Renal cortical epithelial cell (primary cell): ENCODE results near the gene CUEDC1. TPM values are rescaled to one million over a fixed set of nuclear protein-coding genes. Genes with fewer than 3 reads are reported as not detected.

ENCODE experiments used
- DNase-seq: peaks from one replicate; pipeline ENCODE4 v3.0.0-alpha.2; 2011; ENCODE audit warnings: low read depth
- total RNA-seq: library from RNA; depleted of rRNA; stranded (reverse); fragments of >200 nt; gene quantifications from 2 replicates; pipeline ENCODE4 v1.2.3, GENCODE V29; 2014

Gene CUEDC1
- total RNA-seq, 1 donor from 2014 or later = 20.1 TPM

DNA sequence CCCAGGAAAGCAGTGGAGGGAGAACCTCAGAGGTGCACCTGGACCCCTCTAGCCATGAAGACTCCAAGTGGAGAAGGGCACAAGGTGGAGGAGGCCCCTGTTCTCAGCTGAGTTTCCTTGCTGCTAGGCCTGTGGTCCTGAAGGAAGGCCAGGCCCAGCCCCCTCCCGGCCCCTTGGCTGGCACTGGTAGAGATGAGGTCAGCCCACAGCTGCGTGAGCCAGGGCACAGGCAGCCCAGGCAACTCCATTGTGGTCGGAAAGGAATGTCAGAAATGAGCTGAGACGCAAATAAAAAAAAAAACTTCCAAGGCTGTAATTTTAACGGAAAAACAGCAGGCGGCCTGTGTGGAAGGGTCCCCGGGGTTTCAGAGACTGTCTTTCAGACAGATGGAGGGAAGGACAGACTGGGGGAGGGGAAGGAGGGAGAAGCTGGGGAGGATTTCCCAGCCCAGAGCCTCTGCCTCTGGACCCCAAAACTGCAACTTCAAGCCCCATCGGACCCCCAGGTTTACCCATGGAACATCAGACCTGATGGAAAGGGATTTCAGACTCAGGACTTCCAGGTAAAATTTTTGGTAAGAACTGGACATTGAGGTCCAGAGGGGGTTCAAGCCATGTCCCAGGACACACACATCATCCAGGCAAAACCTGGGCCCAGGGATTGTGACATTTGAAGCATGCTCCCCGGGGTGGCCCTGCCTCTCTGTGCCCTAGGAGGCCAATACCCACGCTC lies 79.8 kb downstream of the CUEDC1 start:
- peak; percentile 95 for DNase-seq

DNA sequence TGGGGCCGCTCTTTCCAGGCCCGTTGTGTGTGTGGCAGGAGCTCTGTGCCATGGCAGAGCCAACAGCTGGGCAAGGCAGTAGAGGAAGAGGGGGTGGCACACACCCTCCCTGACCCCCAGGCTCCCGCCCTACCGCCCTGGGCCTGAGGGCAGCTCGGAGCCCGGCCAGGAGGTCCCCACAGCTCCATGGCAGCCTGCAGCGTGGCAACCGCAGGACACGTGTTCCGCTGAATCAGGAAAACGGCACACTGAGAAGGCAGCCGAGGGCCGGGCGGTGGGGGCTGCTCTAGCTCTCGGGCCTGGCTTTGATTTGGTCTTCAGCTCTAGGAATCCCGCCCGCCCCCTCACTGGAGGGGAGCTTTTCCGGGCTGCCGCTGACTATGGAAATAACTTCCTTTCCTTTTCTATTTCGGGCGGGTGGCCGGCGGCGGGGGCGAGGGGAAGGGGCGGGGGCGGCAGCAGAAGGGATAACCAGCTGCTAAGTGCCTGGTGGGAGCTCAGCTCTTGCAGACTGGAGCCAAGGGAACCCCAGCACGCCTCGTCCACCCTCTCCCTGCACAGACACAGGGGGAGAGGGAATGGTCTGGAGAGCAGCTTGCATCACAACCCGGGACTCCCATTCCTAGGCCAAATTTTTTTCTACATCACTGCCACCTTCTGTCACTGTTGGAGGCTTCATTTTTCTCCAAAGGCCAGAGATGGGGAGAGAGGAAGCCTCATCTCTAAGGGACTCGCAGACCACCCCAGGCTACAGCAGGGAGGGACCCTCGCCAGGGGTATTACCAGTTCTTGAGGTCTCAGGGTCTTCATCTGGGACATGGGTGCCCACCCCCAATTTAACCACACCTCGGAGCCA lies 80.5 kb downstream of the CUEDC1 start:
- peak; percentile 78 for DNase-seq

DNA sequence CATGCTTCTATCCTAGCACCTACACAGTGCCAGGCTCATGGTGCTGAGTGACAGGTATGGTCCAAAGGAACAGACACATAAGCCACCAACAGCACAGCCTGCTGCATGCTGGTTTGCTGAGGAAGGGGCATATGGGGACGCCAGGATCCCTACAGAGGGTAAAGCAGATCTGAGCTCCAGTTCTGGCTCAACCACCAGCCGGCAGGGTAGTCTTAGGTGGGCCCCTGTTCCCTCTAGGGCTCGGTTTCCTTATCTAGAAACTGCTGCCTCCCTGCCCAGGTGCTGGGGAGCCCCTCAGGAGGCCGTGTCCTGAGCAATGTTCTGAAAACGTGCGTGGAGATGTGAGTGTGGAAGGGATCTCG lies 81.2 kb downstream of the CUEDC1 start:
- DNase-seq = no peak

DNA sequence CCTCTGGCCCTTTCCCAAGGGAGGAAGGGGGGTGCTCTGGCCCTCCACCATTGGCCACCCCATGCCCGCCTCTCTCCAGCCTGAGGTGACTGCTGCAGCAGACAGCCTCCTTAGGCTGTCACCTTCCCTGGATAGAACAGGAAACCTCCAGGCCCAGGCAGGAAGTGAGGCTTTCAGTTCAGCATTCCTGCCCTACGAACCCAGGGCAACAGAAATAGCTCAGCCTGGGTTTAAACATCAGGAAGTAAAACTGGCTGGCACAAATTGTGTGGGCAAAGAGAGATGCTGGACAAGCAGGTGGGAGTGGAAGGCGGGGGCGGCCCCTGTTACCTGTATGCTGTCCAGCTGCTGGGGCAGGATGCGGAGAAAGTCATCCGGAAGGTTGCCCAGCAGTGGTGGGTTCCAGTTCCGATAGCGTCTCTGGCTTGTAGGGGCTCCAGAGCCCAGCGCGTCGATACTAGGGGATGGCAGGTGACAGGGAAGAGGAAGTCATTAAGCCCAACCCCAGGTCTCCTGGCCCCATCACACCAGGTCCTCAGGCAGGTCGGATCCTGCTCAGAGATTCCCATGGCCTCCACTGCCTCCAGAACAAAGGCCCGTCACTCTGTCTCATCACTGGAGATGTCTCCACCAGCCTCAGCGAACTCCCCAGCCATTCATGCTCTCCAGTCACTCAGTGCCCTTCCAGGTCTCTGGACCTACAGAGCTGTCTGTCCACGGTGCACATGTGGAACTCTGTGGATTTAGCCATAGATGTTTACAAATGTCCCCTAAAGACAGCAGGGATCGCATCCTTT lies 81.8 kb downstream of the CUEDC1 start:
- no peak for DNase-seq

DNA sequence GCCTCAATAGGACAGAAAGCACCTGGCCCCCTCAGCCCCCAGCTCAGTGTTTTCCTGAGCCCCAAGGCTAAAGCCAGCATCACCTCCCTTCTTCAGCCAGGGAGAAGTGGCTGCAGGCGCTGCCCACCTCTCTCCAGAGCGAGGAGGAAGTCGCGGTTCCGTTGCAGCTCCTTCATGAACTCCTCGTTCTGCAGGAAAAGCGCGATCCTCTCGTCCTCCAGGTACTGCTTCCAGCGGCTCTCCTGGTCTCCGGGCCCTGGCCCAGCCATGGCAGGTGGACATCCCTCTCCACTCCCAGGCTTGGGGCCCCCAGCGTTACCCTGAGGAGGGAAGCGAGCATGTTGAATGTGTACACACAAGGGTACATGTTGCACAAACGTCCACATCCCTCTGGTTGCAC lies 82.7 kb downstream of the CUEDC1 start:
- DNase-seq = no peak

DNA sequence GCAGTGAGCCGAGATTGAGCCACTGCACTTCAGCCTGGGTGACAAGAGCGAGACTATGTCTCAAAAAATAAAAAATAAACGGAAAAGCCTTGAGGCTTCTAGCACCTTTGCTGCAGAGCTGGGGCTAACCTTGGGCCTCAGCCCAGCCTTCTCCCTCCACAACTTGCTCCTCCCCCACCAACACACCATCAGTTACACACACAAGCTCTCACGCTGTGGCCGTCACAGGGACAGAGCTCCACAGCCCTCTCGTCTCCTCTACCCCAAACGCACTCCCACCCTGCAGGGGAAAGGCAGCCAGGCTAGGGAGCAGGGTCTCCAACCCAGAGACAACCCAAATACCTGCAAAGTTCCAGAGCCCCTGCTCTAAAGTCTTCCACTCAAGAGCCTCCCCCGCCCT lies 83.3 kb downstream of the CUEDC1 start:
- DNase-seq = no peak

DNA sequence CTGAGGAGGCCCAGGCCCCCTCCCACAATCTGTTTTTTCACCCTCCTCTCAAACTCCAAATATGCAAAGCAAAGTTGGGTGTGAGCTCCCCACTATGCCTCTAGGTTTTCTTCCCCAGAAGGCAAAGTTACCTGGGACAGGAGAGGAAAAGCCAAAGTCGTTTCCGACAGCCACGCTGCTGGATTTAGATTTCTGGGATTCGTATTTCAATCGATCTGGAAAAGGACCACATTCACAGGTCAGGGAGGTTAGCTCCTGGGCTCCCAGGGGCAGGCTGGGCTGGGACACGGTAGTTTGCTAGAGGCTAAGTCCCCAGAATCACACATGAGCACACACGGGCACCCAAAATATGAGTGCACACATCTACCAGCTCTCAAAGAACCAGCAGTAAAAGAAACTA lies 84.1 kb downstream of the CUEDC1 start:
- DNase-seq = no peak

DNA sequence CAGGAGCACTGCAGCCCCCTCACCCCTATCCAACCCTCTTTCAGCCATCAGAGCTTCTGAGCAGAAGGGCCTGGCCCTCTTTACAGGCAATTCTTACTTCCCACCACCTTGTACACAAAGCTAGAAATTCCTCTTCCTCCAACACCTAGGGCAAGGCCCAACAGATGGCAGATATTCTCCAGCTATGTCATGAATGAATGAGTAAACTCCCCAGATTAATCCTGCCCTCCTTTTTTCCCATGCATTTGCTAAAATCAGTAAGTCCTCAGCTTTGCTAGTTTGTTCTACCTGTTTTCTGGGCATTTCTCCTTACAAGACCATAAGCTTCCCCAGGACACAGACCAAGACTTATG lies 85.0 kb downstream of the CUEDC1 start:
- no peak for DNase-seq

DNA sequence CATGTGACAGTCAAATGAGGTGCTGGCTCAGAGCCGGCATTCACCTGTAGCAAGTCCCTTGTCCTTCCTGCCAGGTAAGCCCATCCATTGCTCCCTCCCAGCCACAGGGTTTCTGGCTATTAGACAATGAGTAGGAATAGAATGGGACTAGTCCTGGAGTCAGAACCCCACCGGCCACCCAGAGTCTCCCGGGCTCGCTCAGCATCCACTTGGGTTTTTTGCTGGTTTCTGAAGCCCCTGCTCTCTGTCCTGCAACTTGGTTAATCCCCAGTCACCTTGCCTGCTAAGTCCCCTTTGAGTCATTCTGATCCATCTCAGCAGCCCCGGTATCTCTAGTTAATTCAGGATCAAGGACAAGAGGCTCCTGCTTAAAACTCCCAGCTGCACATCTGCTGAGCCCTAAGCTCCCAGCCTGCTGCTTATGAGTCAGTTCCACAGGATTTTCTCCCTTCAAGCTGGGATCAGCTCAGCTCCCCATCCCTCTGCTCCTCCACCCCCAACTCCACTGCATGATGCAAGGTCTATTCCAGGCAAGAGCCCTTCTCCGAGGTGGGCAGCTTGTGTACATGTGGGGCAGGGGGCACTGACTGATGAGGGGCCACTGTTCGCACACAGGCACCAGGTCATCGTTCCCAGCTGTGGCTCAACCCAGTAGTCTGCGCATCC lies 85.5 kb downstream of the CUEDC1 start:
- DNase-seq = peak; percentile 51

DNA sequence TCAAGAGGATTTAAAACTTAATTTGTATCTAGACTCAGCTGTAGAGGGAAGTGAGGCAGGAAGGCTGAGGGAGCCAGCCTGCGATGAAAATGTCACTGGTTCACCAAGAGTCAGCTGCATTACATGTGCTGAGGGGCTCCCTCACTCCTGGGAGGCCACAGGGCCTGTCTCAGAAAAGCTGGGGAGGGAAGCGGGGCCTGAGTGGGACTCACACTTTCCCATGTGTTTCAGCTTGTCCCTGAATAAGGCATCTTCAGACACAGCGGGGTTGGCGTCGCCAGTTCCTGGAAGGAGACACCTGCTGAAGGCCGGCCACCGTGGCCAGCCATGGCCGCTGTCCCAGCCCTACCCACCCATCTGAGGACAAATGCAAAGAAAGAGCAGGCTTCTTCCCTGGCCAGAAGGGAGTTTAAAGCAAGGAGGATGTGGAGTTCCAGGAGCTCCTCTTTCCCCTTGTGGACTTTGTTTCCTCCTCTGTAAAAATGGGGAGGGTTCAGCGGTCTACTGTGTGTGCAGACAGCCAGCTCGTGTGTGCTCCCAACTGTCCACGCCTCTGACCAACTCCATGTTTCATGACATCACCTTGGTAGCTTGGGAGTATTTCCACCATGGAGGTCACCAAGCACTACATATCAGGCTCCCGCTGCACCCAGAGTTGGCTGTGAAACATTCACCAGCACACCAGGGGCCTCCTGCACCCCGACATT lies 86.1 kb downstream of the CUEDC1 start:
- no peak for DNase-seq

DNA sequence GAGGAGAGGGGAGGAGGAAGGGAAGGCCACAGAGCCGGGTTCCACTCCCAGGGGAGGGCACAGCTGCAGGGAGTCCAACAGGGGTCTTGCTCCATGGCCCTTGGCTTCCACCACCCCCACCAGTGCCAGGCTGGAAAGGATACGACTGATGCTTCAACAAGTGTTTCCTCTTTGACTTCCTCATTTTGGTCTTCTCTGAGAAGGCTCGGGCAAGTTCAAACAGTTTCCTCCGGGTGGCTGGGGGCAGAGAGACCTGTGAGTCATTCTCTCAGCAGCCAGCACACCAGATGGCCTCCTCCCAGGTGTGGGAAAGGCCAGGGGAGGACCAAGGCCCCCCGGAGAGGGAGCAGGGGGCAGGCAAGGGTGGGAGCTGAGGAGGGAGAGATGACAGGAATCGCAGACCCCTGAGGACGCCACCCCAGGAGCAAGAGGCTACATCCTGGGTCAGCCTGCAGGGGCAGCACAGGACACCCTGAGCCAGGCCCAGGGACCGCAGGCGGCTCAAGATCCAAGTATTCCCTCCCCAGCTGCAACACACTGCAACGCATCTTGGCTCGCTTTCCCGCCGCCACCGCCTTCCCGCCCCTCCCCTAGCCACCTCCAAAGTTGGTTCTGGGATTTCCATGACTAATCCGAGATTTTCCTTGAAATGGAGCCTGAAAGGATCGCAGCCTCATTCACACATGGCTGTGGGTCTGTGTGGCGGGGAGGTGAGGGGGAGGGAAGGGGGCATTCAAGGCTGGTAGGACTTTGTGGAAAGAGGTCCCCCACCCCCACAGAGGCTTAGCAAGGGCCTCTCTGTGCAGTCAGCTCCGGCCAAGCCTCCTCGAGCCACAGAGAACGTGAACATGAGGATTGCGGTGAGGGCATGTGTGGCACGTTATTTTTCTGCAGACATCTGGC lies 87.0 kb downstream of the CUEDC1 start:
- DNase-seq = peak; percentile 75

DNA sequence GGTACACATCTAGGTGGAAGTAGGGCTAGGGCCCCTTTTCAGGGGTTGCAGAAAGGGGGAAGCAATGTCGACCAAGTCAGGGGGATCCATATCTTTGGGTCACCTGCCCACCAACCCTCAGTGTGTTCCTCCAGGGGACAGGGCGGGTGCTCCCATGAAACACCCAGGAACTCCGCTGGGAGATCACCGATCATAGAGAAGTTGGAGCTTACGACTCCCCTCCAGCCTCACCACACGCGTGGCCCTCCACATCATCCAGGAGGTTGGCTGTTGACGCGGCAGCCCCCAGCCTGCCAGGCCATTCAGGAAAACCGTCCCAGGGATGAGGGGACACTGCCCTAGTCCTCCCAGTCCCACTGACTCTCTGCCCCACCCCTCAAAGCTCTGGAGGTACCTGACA lies 88.1 kb downstream of the CUEDC1 start:
- no peak for DNase-seq

DNA sequence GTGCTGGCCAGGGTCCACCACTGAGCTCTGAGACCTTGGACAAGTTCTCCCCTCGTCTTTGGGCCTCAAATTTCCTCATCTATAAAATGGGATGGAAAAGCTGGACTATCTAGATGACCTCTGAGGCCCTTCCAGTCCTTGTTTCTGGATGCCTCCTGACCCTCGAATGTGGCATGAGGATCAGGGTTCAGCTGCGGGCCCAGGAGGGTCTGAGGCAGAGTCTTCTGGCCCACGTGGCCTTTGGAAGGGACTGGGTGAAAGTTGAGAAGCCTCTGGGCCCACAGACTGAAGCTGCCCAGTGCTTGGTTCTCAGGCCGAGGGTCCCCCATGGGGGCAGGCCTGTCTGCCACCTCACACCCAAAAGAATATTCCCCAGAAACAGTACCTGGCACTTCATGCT lies 88.5 kb downstream of the CUEDC1 start:
- DNase-seq = no peak

DNA sequence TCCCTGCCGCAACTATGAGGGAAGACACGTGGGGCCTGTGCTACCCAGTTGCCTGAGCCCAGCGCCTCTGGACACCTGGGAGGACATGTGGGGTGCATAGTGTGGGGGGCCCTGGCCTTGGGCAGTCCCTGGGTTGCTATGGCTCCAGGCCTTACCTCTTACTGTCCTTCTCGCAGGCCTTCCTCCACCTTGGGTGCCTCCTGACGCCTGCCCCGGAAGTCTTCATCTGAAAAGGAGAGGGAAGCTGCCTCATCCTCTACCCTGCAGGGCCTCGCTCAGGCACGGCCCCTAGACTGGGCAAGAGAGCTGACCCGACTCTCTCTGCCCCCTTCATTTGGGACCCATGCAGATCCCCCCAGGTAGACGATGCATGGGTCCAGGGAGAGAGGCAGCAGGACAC lies 88.9 kb downstream of the CUEDC1 start:
- DNase-seq = no peak

DNA sequence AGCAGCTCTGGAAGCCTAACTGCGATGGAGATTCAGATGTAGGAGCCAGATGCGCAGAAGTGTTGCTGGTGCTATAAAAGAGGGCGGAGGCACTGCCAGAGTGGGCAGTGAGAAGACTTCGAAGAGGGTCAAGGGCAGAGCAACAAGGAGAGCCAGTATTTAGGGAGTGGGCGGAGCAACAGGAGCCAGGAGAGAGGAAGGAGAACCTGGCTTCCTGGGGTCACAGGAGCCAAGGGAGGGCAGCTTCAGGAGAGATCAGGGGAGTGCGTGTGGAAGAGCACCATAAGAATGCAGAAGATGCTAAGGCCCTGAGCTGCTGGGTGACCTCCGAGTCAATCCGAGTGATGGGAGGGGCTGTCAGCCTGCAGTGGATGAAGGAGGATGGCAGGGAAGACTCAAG lies 90.9 kb downstream of the CUEDC1 start:
- no peak for DNase-seq

DNA sequence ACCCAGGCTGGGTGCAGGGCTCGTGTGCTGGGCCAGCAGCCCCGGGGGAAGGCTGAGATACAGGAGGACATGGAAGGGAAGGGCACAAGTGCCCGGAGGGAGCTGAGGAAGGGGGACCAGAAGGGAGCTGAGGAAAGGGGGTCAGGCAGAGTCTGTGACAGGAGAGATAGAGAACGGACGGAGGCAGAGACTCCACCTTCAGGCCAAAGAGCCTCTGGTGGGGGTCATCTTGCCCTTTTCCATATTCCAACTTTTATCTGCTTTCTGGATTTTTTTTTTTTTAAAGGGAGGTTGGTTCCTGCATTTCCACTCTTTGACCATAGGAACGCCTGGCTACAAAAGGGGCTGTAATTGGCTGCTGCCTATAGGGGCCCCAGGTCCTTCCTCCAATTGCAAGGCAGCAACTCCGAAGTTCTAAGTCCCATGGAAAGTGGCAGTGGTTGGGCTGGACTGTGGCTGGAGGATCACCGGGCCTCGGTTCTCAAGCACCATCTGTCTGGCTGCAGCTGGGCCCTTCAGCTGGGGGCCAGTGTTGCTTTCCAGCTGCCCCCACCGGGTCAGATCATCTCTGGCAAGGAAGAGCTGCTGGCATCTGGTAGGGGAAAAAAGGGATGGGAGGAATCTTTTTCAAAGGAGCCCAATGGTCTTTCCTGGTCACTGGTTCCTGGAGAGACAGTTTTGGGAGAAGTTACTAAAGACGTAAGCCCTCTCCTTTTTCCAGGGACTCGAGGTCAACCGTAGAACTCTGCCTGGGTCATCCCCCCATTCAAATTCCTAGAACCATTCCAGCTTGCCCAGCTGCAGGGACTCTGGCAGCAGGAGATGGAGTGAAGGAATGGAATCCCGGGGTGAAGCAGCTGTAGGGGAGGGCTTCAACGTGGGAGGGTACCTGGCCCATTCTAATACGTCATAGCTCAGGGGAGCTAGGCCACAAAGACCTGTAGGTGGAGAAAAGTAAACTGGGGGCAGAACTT lies 92.2 kb downstream of the CUEDC1 start:
- no peak for DNase-seq

DNA sequence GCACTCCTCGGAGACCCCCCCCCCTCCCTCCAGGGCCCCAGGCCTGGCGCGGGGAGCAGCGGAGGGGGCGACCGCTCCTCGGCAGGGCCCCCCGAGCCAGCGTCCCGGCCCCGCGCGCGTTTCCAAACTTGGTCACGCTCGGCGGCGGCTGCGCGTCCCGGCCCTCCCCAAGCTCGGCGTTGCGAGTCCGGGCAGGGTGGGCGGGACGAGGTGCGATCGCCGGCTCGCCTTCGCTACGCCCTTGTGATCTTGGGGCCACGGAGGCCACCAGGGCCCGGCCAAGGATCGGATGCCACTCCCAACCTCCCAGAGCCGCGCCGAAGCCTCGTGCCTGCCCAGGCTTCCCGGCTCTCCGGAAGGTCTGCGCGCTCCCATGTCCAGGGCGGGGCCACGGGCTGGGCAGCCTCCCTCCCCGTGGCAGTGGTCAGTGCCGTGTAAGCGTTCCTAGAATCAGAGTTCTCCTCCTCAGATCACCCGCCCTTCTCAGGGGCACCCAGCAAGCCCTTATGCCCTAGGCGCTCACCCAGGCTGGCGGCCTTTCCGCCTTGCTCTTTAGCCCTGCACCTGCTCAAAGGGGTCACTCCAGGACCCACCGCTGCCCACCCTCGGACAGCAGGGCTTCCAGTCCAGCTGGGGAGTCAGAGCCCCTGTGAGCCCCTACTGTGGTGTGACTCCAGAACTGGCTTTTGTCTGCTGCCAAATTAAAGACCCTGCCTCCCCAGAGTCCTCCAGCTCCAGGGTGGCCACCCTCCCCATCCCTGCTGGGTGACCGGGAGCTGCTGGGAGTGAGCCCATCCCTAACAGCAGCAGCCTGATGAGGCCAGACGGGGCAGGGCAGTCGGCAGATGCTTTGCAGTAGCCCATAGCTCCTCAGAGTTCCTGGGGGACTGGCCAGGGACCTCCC lies 93.2 kb downstream of the CUEDC1 start:
- DNase-seq = peak; percentile 60
